Keratinocyte (primary cell): Measurements from ENCODE around the gene TCP1. TPM values are rescaled to one million over a fixed set of nuclear protein-coding genes. Genes with fewer than 3 reads are reported as not detected.
"Not testable (repeated sequence)": the region's sequence is repeated elsewhere in the genome, so short reads cannot be mapped to it uniquely, and the experiment has no call there.

Experiments
- DNase-seq: peaks from one replicate; pipeline ENCODE4 v3.0.0-alpha.2; 2011; ENCODE audit warnings: low read depth, missing footprints, low spot score
- FAIRE-seq: peaks from 2 replicates; lab custom pipeline; 2011; peaks lifted over from hg19 to GRCh38; lab: Jason Lieb, UNC
- H2AFZ ChIP-seq: 2 replicates; pipeline ENCODE4 v1.6.0; 2012; ENCODE audit warnings: low read length, control low read depth, inconsistent platforms; ENCODE audit not compliant: control insufficient read depth
- H3K27ac ChIP-seq: 2 replicates; pipeline ENCODE4 v1.5.1; 2011; ENCODE audit warnings: low read length; ENCODE audit not compliant: control insufficient read depth, insufficient read depth
- H3K27me3 ChIP-seq: 3 replicates; pipeline ENCODE4 v1.6.0; 2011; ENCODE audit warnings: low read length; ENCODE audit not compliant: control insufficient read depth, insufficient read depth; ENCODE audit errors: extremely low read depth
- H3K36me3 ChIP-seq, 2 experiments: 2 replicates in 1 of 2; 3 replicates in 1 of 2; pipeline ENCODE4 v1.5.1; 2011; ENCODE audit warnings: low read length in 2 of 2, mild to moderate bottlenecking in 1 of 2; ENCODE audit not compliant: control insufficient read depth in 2 of 2, insufficient read depth in 2 of 2; ENCODE audit errors: extremely low read depth in 1 of 2
- H3K4me1 ChIP-seq: 3 replicates; pipeline ENCODE4 v1.5.1; 2011; ENCODE audit warnings: low read length; ENCODE audit not compliant: control insufficient read depth, insufficient read depth; ENCODE audit errors: extremely low read depth
- H3K4me2 ChIP-seq: 3 replicates; pipeline ENCODE4 v1.6.0; 2011; ENCODE audit warnings: low read depth, low read length; ENCODE audit not compliant: control insufficient read depth, insufficient read depth; ENCODE audit errors: extremely low read depth
- H3K4me3 ChIP-seq, 3 experiments: fragments of 200-600 bp in 1 of 3; sonication (generic) in 1 of 3; 2 replicates in 2 of 3; 3 replicates in 1 of 3; pipeline ENCODE4 v1.5.1; 2011 to 2016; ENCODE audit warnings: low read length in 3 of 3, mild to moderate bottlenecking in 3 of 3, control low read depth in 2 of 3, inconsistent platforms in 1 of 3, low read depth in 1 of 3, mixed read lengths in 1 of 3, mixed run types in 1 of 3, moderate library complexity in 1 of 3; ENCODE audit not compliant: control insufficient read depth in 2 of 3, insufficient read depth in 2 of 3; ENCODE audit errors: extremely low read depth in 1 of 3
- H3K79me2 ChIP-seq: 2 replicates; pipeline ENCODE4 v1.6.0; 2012; ENCODE audit warnings: low read length; ENCODE audit not compliant: control insufficient read depth, insufficient read depth
- H3K9ac ChIP-seq: 3 replicates; pipeline ENCODE4 v1.6.0; 2011; ENCODE audit warnings: low read length; ENCODE audit not compliant: control insufficient read depth, insufficient read depth; ENCODE audit errors: extremely low read depth
- H3K9me1 ChIP-seq: 3 replicates; pipeline ENCODE4 v1.6.0; 2011; ENCODE audit warnings: low read length; ENCODE audit not compliant: control insufficient read depth, insufficient read depth; ENCODE audit errors: extremely low read depth
- H3K9me3 ChIP-seq: 2 replicates; pipeline ENCODE4 v1.5.1; 2012; ENCODE audit warnings: low read depth, low read length; ENCODE audit not compliant: control insufficient read depth
- H4K20me1 ChIP-seq: 3 replicates; pipeline ENCODE4 v1.6.0; 2011; ENCODE audit warnings: low read length; ENCODE audit not compliant: control insufficient read depth, insufficient read depth; ENCODE audit errors: extremely low read depth
- EZH2 ChIP-seq: IDR thresholded peaks from one replicate; pipeline ENCODE4 v1.6.1; 2012; ENCODE audit warnings: inconsistent platforms, mild to moderate bottlenecking, low read length, moderate library complexity
- dilution Hi-C: fragments of 300-500 bp; cut with MboI; formaldehyde crosslinking; loops from one replicate; pipeline ENCODE4 v1.7.0; 2020; ENCODE audit warnings: low sequenced_read_pairs; ENCODE audit not compliant: extremely low pct_ligation_motif_present
- polyA plus RNA-seq, 5 experiments: library from polyadenylated mRNA; depleted of rRNA in 3 of 5; stranded (reverse) in 3 of 5; stranded (forward) in 1 of 5; unstranded in 1 of 5; fragments of >200 nt; gene quantifications; 1 replicate in 1 of 5; 2 replicates in 3 of 5; 3 replicates in 1 of 5; pipeline versions ENCODE4 v1.2.1 to v1.2.3, GENCODE V29; 2011 to 2012; ENCODE audit warnings: missing spikeins in 2 of 5, low read depth in 1 of 5, low replicate concordance in 1 of 5
- TF ChIP-seq, protein P1 (sequence below), 3 experiments: IDR thresholded peaks in 1 of 3; conservative IDR thresholded peaks in 1 of 3; optimal IDR thresholded peaks in 1 of 3; 2 replicates in 2 of 3; 3 replicates in 1 of 3; pipeline versions ENCODE3 to v1.5.1; 2011; ENCODE audit warnings: low read length in 3 of 3, mild to moderate bottlenecking in 3 of 3, moderate library complexity in 2 of 3, control low read depth in 1 of 3, inconsistent platforms in 1 of 3; ENCODE audit not compliant: insufficient read depth in 2 of 3; ENCODE audit errors: extremely low read depth in 1 of 3

The TCP1 gene
- polyA plus RNA-seq, 1 donor (not counting 4 experiments of a cell fraction or from before 2014, with no cell fraction given), result 174 TPM

DNA sequence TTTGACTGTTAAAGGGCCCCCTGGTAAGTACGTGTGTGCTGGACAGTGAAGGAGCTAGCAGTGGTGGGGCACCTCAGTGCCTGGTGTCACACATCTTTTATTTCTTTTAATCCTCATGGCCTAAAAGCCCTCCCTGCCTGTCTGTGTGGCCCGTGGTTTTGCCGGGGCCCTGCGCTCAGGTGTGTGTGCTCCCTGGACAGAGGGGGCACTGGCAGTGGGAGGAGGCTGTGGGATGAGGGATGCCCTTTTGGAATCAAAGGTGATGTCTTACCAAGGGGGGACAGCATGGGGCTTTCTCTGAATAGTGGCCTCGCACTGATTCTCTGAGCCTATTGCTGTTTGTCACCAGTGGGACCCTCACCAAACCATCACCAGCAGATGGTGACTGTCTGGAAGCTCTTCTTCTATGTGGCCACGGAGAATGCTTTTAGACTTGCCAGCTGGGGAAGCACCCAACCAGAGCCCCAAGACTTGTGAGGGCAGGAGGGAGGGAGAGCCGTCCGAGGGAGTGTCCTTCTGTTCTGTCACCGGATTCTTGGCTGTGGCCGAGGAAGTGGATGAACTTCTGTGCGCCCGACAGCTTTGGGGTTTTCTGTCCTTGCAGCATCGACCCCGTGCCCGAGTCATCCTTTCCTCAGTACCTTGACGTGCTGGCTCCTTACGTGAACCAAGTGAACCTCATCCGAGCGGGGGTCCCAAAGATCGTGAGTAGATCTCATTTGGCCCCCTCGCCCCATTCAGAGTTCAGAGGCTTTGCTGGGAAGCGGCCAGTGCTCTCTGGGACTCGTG, 28.7 kb upstream of the TCP1 start:
- Histone ChIP-seq H3K9me1 (no peaks in the 10 kb centered on the region), H3K9ac (no peak overlapping the region), H2AFZ (no peak overlapping the region), H3K27me3 (no peaks in the 10 kb centered on the region), H3K4me1 (no peaks in the 10 kb centered on the region), H3K4me3 (no peak overlapping the region), H3K9me3 (no peaks in the 10 kb centered on the region), H3K27ac (no peak overlapping the region), H3K79me2 (no peaks in the 10 kb centered on the region), H4K20me1 (no peaks in the 10 kb centered on the region), H3K4me2 (no peak overlapping the region), H3K36me3 (no peaks in the 10 kb centered on the region)
- TF ChIP-seq EZH2, result no peak
- TF ChIP-seq, protein P1, sequence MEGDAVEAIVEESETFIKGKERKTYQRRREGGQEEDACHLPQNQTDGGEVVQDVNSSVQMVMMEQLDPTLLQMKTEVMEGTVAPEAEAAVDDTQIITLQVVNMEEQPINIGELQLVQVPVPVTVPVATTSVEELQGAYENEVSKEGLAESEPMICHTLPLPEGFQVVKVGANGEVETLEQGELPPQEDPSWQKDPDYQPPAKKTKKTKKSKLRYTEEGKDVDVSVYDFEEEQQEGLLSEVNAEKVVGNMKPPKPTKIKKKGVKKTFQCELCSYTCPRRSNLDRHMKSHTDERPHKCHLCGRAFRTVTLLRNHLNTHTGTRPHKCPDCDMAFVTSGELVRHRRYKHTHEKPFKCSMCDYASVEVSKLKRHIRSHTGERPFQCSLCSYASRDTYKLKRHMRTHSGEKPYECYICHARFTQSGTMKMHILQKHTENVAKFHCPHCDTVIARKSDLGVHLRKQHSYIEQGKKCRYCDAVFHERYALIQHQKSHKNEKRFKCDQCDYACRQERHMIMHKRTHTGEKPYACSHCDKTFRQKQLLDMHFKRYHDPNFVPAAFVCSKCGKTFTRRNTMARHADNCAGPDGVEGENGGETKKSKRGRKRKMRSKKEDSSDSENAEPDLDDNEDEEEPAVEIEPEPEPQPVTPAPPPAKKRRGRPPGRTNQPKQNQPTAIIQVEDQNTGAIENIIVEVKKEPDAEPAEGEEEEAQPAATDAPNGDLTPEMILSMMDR (optimal IDR thresholded peaks at IDR 0.05 in 1 of 3, IDR thresholded peaks at IDR 0.05 in 1 of 3, conservative IDR thresholded peaks at IDR 0.05 in 1 of 3; ENCODE audit: extremely low read depth in 1 of 3, insufficient read depth in 2 of 3, low read length in 3 of 3), result no peak
- DNase-seq (no peak), FAIRE-seq (no peak)
- dilution Hi-C loops, result no loop called here

DNA sequence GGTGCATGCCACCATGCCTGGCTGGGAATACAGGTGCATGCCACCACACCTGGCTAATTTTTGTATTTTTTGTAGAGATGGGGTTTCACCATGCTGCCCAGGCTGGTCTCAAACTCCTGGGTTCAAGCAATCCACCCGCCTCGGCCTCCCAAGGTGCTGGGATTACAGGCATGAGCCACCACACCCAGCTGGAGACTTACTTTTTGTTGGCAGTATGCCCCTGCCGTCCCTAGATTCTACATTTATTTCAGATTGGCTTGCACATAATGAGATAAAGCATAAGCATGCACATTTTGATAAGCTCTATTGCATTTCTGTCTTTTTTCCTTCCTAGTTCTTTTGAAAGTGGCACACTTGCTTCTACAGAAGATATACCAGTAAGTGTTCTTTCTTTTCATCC, 27.4 kb upstream of the TCP1 start:
- H3K36me3 ChIP-seq, dilution Hi-C loops, H3K27me3 ChIP-seq, H3K27ac ChIP-seq, H3K4me2 ChIP-seq, H3K4me3 ChIP-seq, FAIRE-seq, H3K4me1 ChIP-seq, H3K79me2 ChIP-seq, H3K9ac ChIP-seq, H4K20me1 ChIP-seq, DNase-seq, H3K9me3 ChIP-seq, H2AFZ ChIP-seq, H3K9me1 ChIP-seq: not testable (repeated sequence)

DNA sequence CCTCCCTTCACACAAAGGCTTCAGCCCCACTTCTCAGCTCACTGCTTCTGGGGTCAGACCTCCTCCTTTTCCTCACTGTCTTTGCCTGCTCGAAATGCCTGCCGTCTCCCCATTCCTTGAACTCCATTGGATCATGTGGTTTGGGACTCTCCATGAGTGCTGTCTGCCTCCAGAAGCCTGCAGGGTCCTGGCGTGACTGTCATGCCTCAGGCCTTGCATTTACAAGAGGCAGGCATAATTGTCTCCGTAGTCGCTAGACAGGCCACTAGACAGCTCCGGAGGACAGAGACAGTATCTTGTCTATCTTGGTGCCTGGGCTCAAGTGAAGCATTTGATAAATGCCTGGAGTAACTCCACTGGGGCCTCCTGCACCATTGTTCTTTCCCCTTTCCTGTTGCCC, 26.0 kb upstream of the TCP1 start:
- no peaks in the 10 kb centered on the region for H3K27me3 ChIP-seq
- no peak overlapping the region for H3K4me2 ChIP-seq
- no peak overlapping the region for H3K27ac ChIP-seq
- no peak overlapping the region for H3K4me3 ChIP-seq
- FAIRE-seq (no peak), DNase-seq (no peak)
- H3K36me3 ChIP-seq, result no peaks in the 10 kb centered on the region
- H3K9me3 ChIP-seq, result no peaks in the 10 kb centered on the region
- H3K9me1 ChIP-seq, result no peaks in the 10 kb centered on the region
- dilution Hi-C loops, result no loop called here
- TF ChIP-seq, protein P1 (optimal IDR thresholded peaks at IDR 0.05 in 1 of 3, IDR thresholded peaks at IDR 0.05 in 1 of 3, conservative IDR thresholded peaks at IDR 0.05 in 1 of 3; ENCODE audit: extremely low read depth in 1 of 3, insufficient read depth in 2 of 3, low read length in 3 of 3), result no peak
- no peak for TF ChIP-seq EZH2
- H3K4me1 ChIP-seq, result no peaks in the 10 kb centered on the region
- H3K9ac ChIP-seq, result no peak overlapping the region
- no peaks in the 10 kb centered on the region for H4K20me1 ChIP-seq
- H3K79me2 ChIP-seq, result no peaks in the 10 kb centered on the region
- H2AFZ ChIP-seq, result no peak overlapping the region
